HepG2 (cell line): ENCODE measurements around the gene NPB. TPM values are rescaled to one million over a fixed set of nuclear protein-coding genes. Genes with fewer than 3 reads are reported as not detected.

ENCODE experiments used
- ATM ChIP-seq: fragments of 450-650 bp; IDR thresholded peaks from 2 replicates; pipeline ENCODE4 v1.7.1; 2017; ENCODE audit warnings: mild to moderate bottlenecking, borderline replicate concordance
- CSRNP2 ChIP-seq: sonication (generic); formaldehyde crosslinking; conservative IDR thresholded peaks from 2 replicates; pipeline ENCODE4 v1.8.0; 2022; ENCODE audit warnings: low read depth, missing genetic modification reagents
- HOXA7 ChIP-seq: sonication (generic); formaldehyde crosslinking; IDR thresholded peaks from 2 replicates; pipeline ENCODE4 v1.8.1; 2022; ENCODE audit warnings: mild to moderate bottlenecking, missing genetic modification reagents, moderate library complexity
- IKZF5 ChIP-seq: IDR thresholded peaks from 2 replicates; pipeline ENCODE4 v1.6.1; 2018; ENCODE audit warnings: missing genetic modification reagents, mild to moderate bottlenecking, missing compliant biosample characterization
- KAT7 ChIP-seq: IDR thresholded peaks from 2 replicates; pipeline ENCODE4 v1.6.1; 2018; ENCODE audit warnings: borderline replicate concordance, missing compliant biosample characterization
- KDM1A ChIP-seq: IDR thresholded peaks from 2 replicates; pipeline ENCODE4 v1.6.1; 2016; ENCODE audit warnings: missing compliant biosample characterization
- MIER2 ChIP-seq: IDR thresholded peaks from 2 replicates; pipeline ENCODE4 v1.6.1; 2016; ENCODE audit warnings: missing biosample characterization, missing genetic modification reagents
- NBN ChIP-seq: fragments of 450-650 bp; conservative IDR thresholded peaks from 2 replicates; pipeline ENCODE4 v1.6.1; 2017
- PBX3 ChIP-seq: sonication (generic); formaldehyde crosslinking; IDR thresholded peaks from 2 replicates; pipeline ENCODE4 v1.8.1; 2023; ENCODE audit warnings: missing genetic modification reagents, inconsistent platforms, borderline replicate concordance
- POGK ChIP-seq: sonication (generic); formaldehyde crosslinking; conservative IDR thresholded peaks from 2 replicates; pipeline ENCODE4 v1.8.0; 2022; ENCODE audit warnings: mild to moderate bottlenecking, moderate library complexity, missing genetic modification reagents
- RNF2 ChIP-seq: fragments of 450-650 bp; conservative IDR thresholded peaks from 2 replicates; pipeline ENCODE4 v1.6.1; 2016; ENCODE audit warnings: low read depth
- SMARCE1 ChIP-seq: fragments of 450-650 bp; IDR thresholded peaks from 2 replicates; pipeline ENCODE4 v1.6.1; 2017; ENCODE audit warnings: borderline replicate concordance
- SNAPC2 ChIP-seq: sonication (generic); formaldehyde crosslinking; IDR thresholded peaks from 2 replicates; pipeline ENCODE4 v1.8.1; 2022; ENCODE audit warnings: mild to moderate bottlenecking, missing genetic modification reagents
- TEF ChIP-seq: sonication (generic); formaldehyde crosslinking; IDR thresholded peaks from 2 replicates; pipeline ENCODE4 v1.5.0; 2020; ENCODE audit warnings: missing genetic modification reagents
- ZFP36L1 ChIP-seq: sonication (generic); formaldehyde crosslinking; IDR thresholded peaks from 2 replicates; pipeline ENCODE4 v1.8.0; 2022; ENCODE audit warnings: mild to moderate bottlenecking, missing genetic modification reagents, moderate library complexity
- ZMAT5 ChIP-seq: sonication (generic); formaldehyde crosslinking; IDR thresholded peaks from 2 replicates; pipeline ENCODE4 v1.5.0; 2020; ENCODE audit warnings: mild to moderate bottlenecking, low read depth, missing genetic modification reagents, borderline replicate concordance
- ZNF136 ChIP-seq: sonication (generic); formaldehyde crosslinking; IDR thresholded peaks from 2 replicates; pipeline ENCODE4 v1.8.1; 2022; ENCODE audit warnings: low read depth, mild to moderate bottlenecking, moderate library complexity, missing genetic modification reagents
- ZNF430 ChIP-seq: sonication (generic); formaldehyde crosslinking; IDR thresholded peaks from 2 replicates; pipeline ENCODE4 v1.9.0; 2021; ENCODE audit warnings: mild to moderate bottlenecking, missing genetic modification reagents
- ZNF704 ChIP-seq: sonication (generic); formaldehyde crosslinking; IDR thresholded peaks from 2 replicates; pipeline ENCODE4 v1.8.1; 2023; ENCODE audit warnings: mild to moderate bottlenecking, inconsistent platforms, moderate library complexity, missing genetic modification reagents, borderline replicate concordance
- ZNF781 ChIP-seq: sonication (generic); formaldehyde crosslinking; IDR thresholded peaks from 2 replicates; pipeline ENCODE4 v1.5.1; 2020; ENCODE audit warnings: borderline replicate concordance, mild to moderate bottlenecking, missing genetic modification reagents; ENCODE audit errors: not compliant biosample characterization
- polyA plus RNA-seq, 8 experiments: library from polyadenylated mRNA; depleted of rRNA in 3 of 8; stranded (reverse) in 7 of 8; unstranded in 1 of 8; fragments of >200 nt; fragmentation: Illumina TruSeq in 4 of 8; extraction: Trizol in 4 of 8; gene quantifications; 2 replicates each; pipeline versions ENCODE4 v1.2.1 to v1.2.3, GENCODE V29; 2011 to 2016; ENCODE audit warnings: low read depth in 4 of 8, missing spikeins in 1 of 8, mixed read lengths in 1 of 8; ENCODE audit not compliant: insufficient read depth in 1 of 8
- total RNA-seq, 5 experiments: library from RNA; depleted of rRNA; stranded (reverse); fragments of >200 nt; fragmentation: Illumina TruSeq; extraction: Trizol; gene quantifications; 2 replicates each; pipeline ENCODE4 v1.2.3, GENCODE V29; 2016; ENCODE audit warnings: low read depth in 1 of 5

Gene NPB
- total and polyA plus RNA-seq, 2 of the 13 experiments (the other 11 are each of a cell fraction or from before 2014, with no cell fraction given), result 0.11 to 0.93 TPM

- TF ChIP-seq PBX3 (CRISPR knock-in tag) (no peak), SNAPC2 (CRISPR knock-in tag) (no peak), KDM1A (CRISPR knock-in tag) (no peak), POGK (CRISPR knock-in tag) (no peak), ZNF430 (CRISPR knock-in tag) (no peak), HOXA7 (no peak), SMARCE1 (no peak), TEF (CRISPR knock-in tag) (no peak), MIER2 (CRISPR knock-in tag) (no peak), ATM (no peak), CSRNP2 (CRISPR knock-in tag) (no peak), ZNF781 (CRISPR knock-in tag) (no peak), ZNF136 (CRISPR knock-in tag) (no peak), KAT7 (CRISPR knock-in tag) (no peak), IKZF5 (no peak), ZNF704 (no peak), RNF2 (no peak), ZMAT5 (CRISPR knock-in tag) (no peak), NBN (no peak), ZFP36L1 (no peak)
Observed at GRCh38 chr17:81863833-81864768, 37.9 kb upstream of the NPB start (continued).
